ENCODE measurements around the gene ATP11A.

Gene ATP11A

GRCh38 chr13:112772539-112772909, 82.7 kb downstream of the ATP11A start:
- H3K27me3 Mint-ChIP-seq = no peaks in the 10 kb centered on the region
- H3K27ac Mint-ChIP-seq = no peak overlapping the region
- no peak overlapping the region for H3K4me3 Mint-ChIP-seq
- H3K9me3 Mint-ChIP-seq = no peaks in the 10 kb centered on the region
- peaks cover 25% of the 10 kb centered on the region for H3K4me1 Mint-ChIP-seq
- H3K36me3 Mint-ChIP-seq = peaks cover 5% of the 10 kb centered on the region

GRCh38 chr13:112772929-112773328, 83.1 kb downstream of the ATP11A start:
- Mint-ChIP-seq H3K27me3 (no peaks in the 10 kb centered on the region), H3K9me3 (no peaks in the 10 kb centered on the region), H3K27ac (no peak overlapping the region), H3K36me3 (peaks cover 5% of the 10 kb centered on the region), H3K4me1 (peaks cover 26% of the 10 kb centered on the region), H3K4me3 (no peak overlapping the region)

DNA sequence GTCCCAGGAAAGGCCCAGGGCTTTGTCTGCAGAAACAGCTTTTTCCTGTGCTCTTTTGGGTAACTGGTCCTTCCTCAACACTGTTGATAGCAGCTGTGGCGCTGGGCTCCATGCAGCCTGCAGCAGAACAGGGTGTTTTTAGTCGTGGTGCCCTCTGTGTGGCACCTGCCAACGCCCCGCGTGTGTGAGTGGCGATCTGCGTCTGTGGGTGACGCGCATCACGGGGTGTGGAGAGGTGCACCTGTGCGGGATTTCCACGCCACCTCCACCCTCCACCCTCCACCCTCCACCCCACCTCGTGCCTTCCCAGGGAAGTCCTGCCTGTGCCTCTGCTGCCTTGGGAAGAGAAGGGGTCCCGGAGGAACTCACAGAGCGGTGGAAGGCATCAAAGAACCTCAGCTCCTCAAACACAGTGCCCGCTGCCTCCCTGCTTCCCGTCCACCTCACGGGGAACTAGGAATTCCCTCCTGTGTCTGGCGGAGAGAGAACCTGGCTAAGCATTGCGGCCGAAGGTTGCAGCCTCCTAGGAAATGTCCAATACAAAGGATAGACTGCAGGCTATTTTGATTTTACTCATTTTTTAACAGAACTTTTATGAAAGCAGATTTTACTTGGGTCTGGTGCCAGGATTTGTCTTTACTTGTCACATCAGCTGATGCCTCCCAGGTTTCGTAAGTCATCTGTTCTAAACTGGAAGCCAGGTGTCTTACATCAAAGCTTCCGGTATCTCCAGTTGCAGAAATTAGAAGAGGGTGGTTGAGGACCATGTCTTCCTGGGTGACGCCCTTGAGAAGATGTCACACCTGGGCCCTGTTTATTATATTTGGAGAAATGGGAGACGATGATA, 84.0 kb downstream of the ATP11A start:
- Mint-ChIP-seq H3K9me3 (no peaks in the 10 kb centered on the region), H3K27me3 (no peaks in the 10 kb centered on the region), H3K4me1 (peaks cover 18% of the 10 kb centered on the region), H3K36me3 (peaks cover 5% of the 10 kb centered on the region), H3K27ac (no peak overlapping the region), H3K4me3 (no peak overlapping the region)

GRCh38 chr13:112774448-112774792, 84.6 kb downstream of the ATP11A start:
- Mint-ChIP-seq H3K27ac (no peak overlapping the region), H3K27me3 (no peaks in the 10 kb centered on the region), H3K4me3 (no peak overlapping the region), H3K9me3 (no peaks in the 10 kb centered on the region), H3K4me1 (peaks cover 15% of the 10 kb centered on the region), H3K36me3 (peaks cover 5% of the 10 kb centered on the region)

- Mint-ChIP-seq H3K4me3 (no peak overlapping the region), H3K4me1 (peaks cover 15% of the 10 kb centered on the region), H3K27me3 (no peaks in the 10 kb centered on the region), H3K27ac (no peak overlapping the region), H3K9me3 (no peaks in the 10 kb centered on the region), H3K36me3 (peaks cover 5% of the 10 kb centered on the region)
Measured at GRCh38 chr13:112774829-112775565, 85.2 kb downstream of the ATP11A start.

- Mint-ChIP-seq H3K36me3 (peaks cover 3% of the 10 kb centered on the region), H3K9me3 (no peaks in the 10 kb centered on the region), H3K27me3 (no peaks in the 10 kb centered on the region), H3K4me1 (peaks cover 15% of the 10 kb centered on the region), H3K27ac (no peak overlapping the region), H3K4me3 (no peak overlapping the region)
Measured at GRCh38 chr13:112775791-112776279, 86.0 kb downstream of the ATP11A start.

GRCh38 chr13:112776354-112776753, 86.5 kb downstream of the ATP11A start:
- peaks cover 3% of the 10 kb centered on the region for H3K36me3 Mint-ChIP-seq
- peaks cover 15% of the 10 kb centered on the region for H3K4me1 Mint-ChIP-seq
- no peaks in the 10 kb centered on the region for H3K27me3 Mint-ChIP-seq
- no peaks in the 10 kb centered on the region for H3K9me3 Mint-ChIP-seq
- no peak overlapping the region for H3K27ac Mint-ChIP-seq
- H3K4me3 Mint-ChIP-seq = no peak overlapping the region

DNA sequence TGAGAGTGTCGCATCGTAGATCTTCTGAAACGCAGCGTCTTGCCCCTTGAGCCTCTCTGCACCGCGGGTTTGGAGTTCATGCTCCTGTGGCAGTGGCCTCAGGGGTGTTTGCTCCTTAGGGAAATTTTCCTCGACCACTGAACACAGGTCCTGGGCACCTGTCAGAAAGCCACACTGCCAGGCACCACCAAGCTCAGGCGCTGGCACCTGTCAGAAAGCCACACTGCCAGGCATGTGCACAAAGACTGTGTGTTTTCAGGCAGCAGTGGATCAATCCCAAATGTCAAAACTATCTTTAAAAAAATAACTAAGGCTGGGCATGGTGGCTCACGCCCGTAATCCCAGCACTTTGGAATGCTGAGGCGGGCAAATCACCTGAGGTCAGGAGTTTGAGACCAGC, 87.1 kb downstream of the ATP11A start:
- H3K9me3 Mint-ChIP-seq = no peaks in the 10 kb centered on the region
- H3K4me1 Mint-ChIP-seq = peaks cover 18% of the 10 kb centered on the region
- H3K27me3 Mint-ChIP-seq = no peaks in the 10 kb centered on the region
- H3K27ac Mint-ChIP-seq = no peak overlapping the region
- no peak overlapping the region for H3K4me3 Mint-ChIP-seq
- H3K36me3 Mint-ChIP-seq = no peaks in the 10 kb centered on the region

GRCh38 chr13:112777637-112778406, 88.0 kb downstream of the ATP11A start:
- H3K27me3 Mint-ChIP-seq = no peaks in the 10 kb centered on the region
- no peaks in the 10 kb centered on the region for H3K36me3 Mint-ChIP-seq
- H3K4me1 Mint-ChIP-seq = peaks cover 17% of the 10 kb centered on the region
- no peak overlapping the region for H3K27ac Mint-ChIP-seq
- no peaks in the 10 kb centered on the region for H3K9me3 Mint-ChIP-seq
- no peak overlapping the region for H3K4me3 Mint-ChIP-seq

DNA sequence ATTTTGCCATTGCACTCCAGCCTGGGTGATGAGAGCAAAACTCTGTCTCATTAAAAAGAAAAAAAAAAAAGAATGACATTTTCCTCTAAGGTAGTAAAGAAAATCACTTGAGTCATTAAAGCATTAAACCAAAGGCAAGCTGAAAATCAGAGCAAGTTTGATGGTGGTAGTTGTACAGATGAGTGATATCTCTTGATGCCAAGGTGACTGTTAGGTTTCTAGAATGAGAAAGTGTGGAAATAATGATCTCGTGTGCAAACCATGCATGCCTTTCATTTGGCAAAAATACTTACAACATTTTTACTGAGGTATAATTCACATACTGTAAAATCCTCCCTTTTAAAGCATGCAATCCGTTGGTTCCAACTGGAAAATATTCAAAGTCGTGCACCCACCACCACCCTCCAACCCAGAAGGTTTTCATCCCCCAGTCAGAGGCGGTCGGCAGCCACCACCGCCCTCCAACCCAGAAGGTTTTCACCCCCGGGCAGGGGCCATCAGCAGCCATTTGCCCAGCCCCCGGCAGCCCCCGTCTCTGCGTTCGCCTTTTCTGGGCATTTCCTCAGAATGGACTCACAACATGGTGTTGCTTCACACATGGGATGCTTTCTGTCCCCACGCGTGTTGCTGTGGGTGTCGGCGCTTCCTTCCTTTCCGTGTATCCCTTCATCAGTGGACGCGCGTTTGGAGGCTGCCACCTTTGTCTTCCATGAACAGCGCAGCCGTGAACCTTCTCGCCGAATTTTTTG, 90.2 kb downstream of the ATP11A start:
- Mint-ChIP-seq H3K4me3 (no peak overlapping the region), H3K27ac (no peak overlapping the region), H3K4me1 (peaks cover 21% of the 10 kb centered on the region), H3K27me3 (no peaks in the 10 kb centered on the region), H3K9me3 (no peaks in the 10 kb centered on the region), H3K36me3 (no peaks in the 10 kb centered on the region)

- Mint-ChIP-seq H3K9me3 (no peaks in the 10 kb centered on the region), H3K4me3 (no peak overlapping the region), H3K27ac (no peak overlapping the region), H3K4me1 (peaks cover 18% of the 10 kb centered on the region), H3K27me3 (no peaks in the 10 kb centered on the region), H3K36me3 (peaks cover 2% of the 10 kb centered on the region)
Measured at GRCh38 chr13:112781287-112781686, 91.4 kb downstream of the ATP11A start.

DNA sequence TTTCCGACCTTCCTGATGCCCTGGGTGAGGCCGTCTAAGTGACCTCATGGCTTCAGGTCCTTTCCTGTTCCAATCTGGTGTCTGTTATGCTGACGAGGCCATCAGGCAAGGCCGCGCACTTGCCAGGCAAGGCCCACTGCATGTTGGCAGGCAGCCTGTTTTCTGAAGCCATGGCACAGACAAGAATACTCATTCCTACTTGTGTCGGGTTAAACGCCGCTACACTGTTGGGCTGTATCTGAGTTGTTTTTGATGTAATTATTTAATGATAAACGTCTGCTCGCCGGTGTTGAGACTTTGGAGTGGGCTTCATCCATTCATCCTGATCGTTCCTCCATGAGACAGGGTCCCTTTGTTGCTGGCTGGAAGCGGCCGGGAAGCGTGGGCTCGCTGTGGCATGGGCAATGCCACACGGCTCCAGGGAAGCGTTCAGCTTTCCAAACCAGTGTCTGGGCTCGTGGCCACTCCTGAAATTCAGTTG, 92.1 kb downstream of the ATP11A start:
- Mint-ChIP-seq H3K9me3 (no peaks in the 10 kb centered on the region), H3K27ac (no peak overlapping the region), H3K27me3 (no peaks in the 10 kb centered on the region), H3K36me3 (peaks cover 4% of the 10 kb centered on the region), H3K4me3 (no peak overlapping the region), H3K4me1 (peaks cover 17% of the 10 kb centered on the region)

DNA sequence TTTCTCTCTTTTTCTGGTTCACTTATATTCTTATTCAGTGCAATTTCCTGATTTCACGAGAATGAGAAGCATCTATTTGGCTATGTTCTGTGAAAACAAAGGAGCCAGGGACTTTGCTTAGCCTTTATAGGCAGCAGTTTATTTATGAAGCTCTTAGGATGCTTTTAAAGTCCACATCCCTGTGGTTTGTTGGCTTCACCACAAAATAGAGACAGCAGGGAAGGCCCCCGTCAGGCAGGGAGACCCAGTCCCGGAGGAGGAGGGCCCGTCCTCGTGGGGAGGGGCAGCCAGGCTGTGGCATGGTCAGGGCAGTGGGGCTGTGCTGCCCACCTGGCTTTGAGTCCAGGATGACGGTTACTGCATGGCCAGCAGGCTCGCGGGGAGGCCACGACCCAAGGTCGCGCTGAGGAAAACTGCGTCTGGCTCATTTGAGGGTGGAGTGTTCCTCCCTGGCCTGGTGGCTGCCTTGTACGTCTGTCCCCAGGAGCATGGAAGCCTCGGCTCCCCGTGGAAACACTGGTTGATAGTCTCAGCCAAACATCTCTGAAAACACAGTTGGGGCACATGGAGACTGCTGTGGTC, 92.7 kb downstream of the ATP11A start:
- no peak overlapping the region for H3K27ac Mint-ChIP-seq
- peaks cover 4% of the 10 kb centered on the region for H3K36me3 Mint-ChIP-seq
- no peaks in the 10 kb centered on the region for H3K9me3 Mint-ChIP-seq

GRCh38 chr13:112783135-112783977, 93.5 kb downstream of the ATP11A start:
- Mint-ChIP-seq H3K27me3 (no peaks in the 10 kb centered on the region), H3K36me3 (peaks cover 4% of the 10 kb centered on the region), H3K4me3 (no peak overlapping the region), H3K9me3 (no peaks in the 10 kb centered on the region), H3K4me1 (peaks cover 12% of the 10 kb centered on the region), H3K27ac (no peak overlapping the region)

More for the DNA sequence above, 92.7 kb downstream of the ATP11A start:
- peaks cover 17% of the 10 kb centered on the region for H3K4me1 Mint-ChIP-seq
- no peaks in the 10 kb centered on the region for H3K27me3 Mint-ChIP-seq
- no peak overlapping the region for H3K4me3 Mint-ChIP-seq
